HCT116 (cell line): ENCODE results near the gene KRT83. TPM values are rescaled to one million over a fixed set of nuclear protein-coding genes. Genes with fewer than 3 reads are reported as not detected.

ENCODE experiments used
- ATAC-seq: fragments of 200-7000 bp; cut with Tn5 transposase; 2 replicates; pipeline ENCODE4 v1.9.1; 2020; ENCODE audit warnings: mild to moderate bottlenecking, moderate library complexity
- BruUV-seq: library from RNA; stranded (reverse); fragments of 400-500 nt; replicated peaks from 2 replicates; lab custom pipeline; 2021; lab: Mats Ljungman, UMichigan
- CTCF ChIA-PET: fragments of 300-600 bp; sonication (Branson Sonifier 250); formaldehyde crosslinking; loops from one replicate; lab custom pipeline; 2021; ENCODE audit warnings: antibody characterized with exemption; lab: Charles Lee
- POLR2A ChIA-PET: fragments of 300-600, 350-600 bp; sonication (Branson Sonifier 250); formaldehyde crosslinking; loops from one replicate; lab custom pipeline; 2021; ENCODE audit warnings: antibody characterized with exemption; lab: Charles Lee
- RAD21 ChIA-PET, 2 experiments: fragments of 300-600 bp; sonication (Branson Sonifier 250); formaldehyde crosslinking; loops; one replicate each; lab custom pipeline; 2023; ENCODE audit warnings: low total read pairs in 2 of 2; ENCODE audit not compliant: uncharacterized antibody in 2 of 2, unreplicated experiment in 2 of 2, low non-redundant PET in 1 of 2; lab: Charles Lee
- DNase-seq: peaks from one replicate; pipeline ENCODE4 v3.0.0-alpha.2; 2010; ENCODE audit warnings: low read depth, low spot score
- H2AFZ ChIP-seq: fragments of 200-600 bp; shearing (Covaris generic), sonication (generic); 2 replicates; pipeline ENCODE4 v1.6.1; 2017; ENCODE audit warnings: low read depth, mixed run types, mixed read lengths, antibody characterized with exemption, low read length; ENCODE audit not compliant: poor library complexity, severe bottlenecking
- H3K27ac ChIP-seq: 2 replicates; pipeline ENCODE4 v1.5.1; 2012; ENCODE audit warnings: low read depth, low read length
- H3K27me3 ChIP-seq: fragments of 200-600 bp; sonication (generic); 2 replicates; pipeline ENCODE4 v1.6.1; 2016; ENCODE audit warnings: mixed run types, low read length, mixed read lengths; ENCODE audit not compliant: insufficient read depth
- H3K36me3 ChIP-seq, 2 experiments: fragments of 200-500 bp in 1 of 2; fragments of 200-600 bp in 1 of 2; sonication (Bioruptor generic) in 1 of 2; sonication (generic) in 1 of 2; 2 replicates each; pipeline versions ENCODE4 v1.5.1 to v1.6.1; 2014 to 2016; ENCODE audit warnings: low read length in 2 of 2, inconsistent platforms in 1 of 2, mixed read lengths in 1 of 2, mixed run types in 1 of 2; ENCODE audit not compliant: insufficient read depth in 2 of 2, control insufficient read depth in 1 of 2
- H3K4me1 ChIP-seq, 2 experiments: fragments of 200-600 bp in 1 of 2; sonication (generic) in 1 of 2; 2 replicates each; pipeline versions ENCODE4 v1.5.1 to v1.6.1; 2012 to 2017; ENCODE audit warnings: low read length in 2 of 2, inconsistent platforms in 1 of 2, mild to moderate bottlenecking in 1 of 2, mixed read lengths in 1 of 2, mixed run types in 1 of 2, moderate library complexity in 1 of 2; ENCODE audit not compliant: insufficient read depth in 2 of 2, control insufficient read depth in 1 of 2
- H3K4me2 ChIP-seq: fragments of 200-600 bp; sonication (generic); 2 replicates; pipeline ENCODE4 v1.6.1; 2017; ENCODE audit warnings: mixed run types, low read length, mixed read lengths
- H3K4me3 ChIP-seq, 2 experiments: fragments of 200-600 bp in 1 of 2; sonication (generic) in 1 of 2; replicated peaks in 1 of 2; 2 replicates each; pipeline ENCODE4 v1.5.1; 2011 to 2016; ENCODE audit warnings: low read length in 2 of 2, control low read depth in 1 of 2, low read depth in 1 of 2, mild to moderate bottlenecking in 1 of 2, mixed read lengths in 1 of 2, mixed run types in 1 of 2
- H3K79me2 ChIP-seq: fragments of 200-600 bp; sonication (generic); 2 replicates; pipeline ENCODE4 v1.6.1; 2017; ENCODE audit warnings: mild to moderate bottlenecking, mixed run types, low read length, moderate library complexity, mixed read lengths; ENCODE audit not compliant: insufficient read depth
- H3K9ac ChIP-seq: fragments of 200-600 bp; sonication (generic); 2 replicates; pipeline ENCODE4 v1.6.1; 2016; ENCODE audit warnings: low read length, mixed read lengths
- H3K9me2 ChIP-seq: fragments of 200-600 bp; sonication (generic), shearing (Covaris generic); 2 replicates; pipeline ENCODE4 v1.6.1; 2017; ENCODE audit warnings: mixed run types, mild to moderate bottlenecking, moderate library complexity; ENCODE audit not compliant: insufficient read depth
- H3K9me3 ChIP-seq, 2 experiments: fragments of 200-500 bp in 1 of 2; fragments of 200-600 bp in 1 of 2; sonication (Bioruptor generic) in 1 of 2; sonication (generic) in 1 of 2; 2 replicates each; pipeline ENCODE4 v1.6.1; 2014 to 2017; ENCODE audit warnings: low read length in 2 of 2, mixed read lengths in 2 of 2, inconsistent platforms in 1 of 2, low read depth in 1 of 2, mild to moderate bottlenecking in 1 of 2, mixed run types in 1 of 2, moderate library complexity in 1 of 2; ENCODE audit not compliant: control insufficient read depth in 1 of 2, insufficient read depth in 1 of 2
- H4K20me1 ChIP-seq: fragments of 200-600 bp; sonication (generic), shearing (Covaris generic); 2 replicates; pipeline ENCODE4 v1.6.1; 2017; ENCODE audit warnings: mixed run types, mild to moderate bottlenecking, moderate library complexity; ENCODE audit not compliant: insufficient read depth
- CBX3 ChIP-seq: IDR thresholded peaks from 2 replicates; pipeline ENCODE4 v1.6.1; 2012; ENCODE audit warnings: low read depth
- CEBPB ChIP-seq: IDR thresholded peaks from 2 replicates; pipeline ENCODE4 v1.6.1; 2012; ENCODE audit warnings: low read depth
- ELF1 ChIP-seq: IDR thresholded peaks from 2 replicates; pipeline ENCODE4 v1.6.1; 2012; ENCODE audit warnings: low read depth, borderline replicate concordance
- EZH2phosphoT487 ChIP-seq: fragments of 200-600 bp; IDR thresholded peaks from 2 replicates; pipeline ENCODE4 v1.6.1; 2018; ENCODE audit warnings: antibody characterized with exemption, borderline replicate concordance
- FOSL1 ChIP-seq: IDR thresholded peaks from 2 replicates; pipeline ENCODE4 v1.6.1; 2012; ENCODE audit warnings: low read depth
- JUND ChIP-seq: IDR thresholded peaks from 2 replicates; pipeline ENCODE4 v1.6.1; 2012
- POLR2A ChIP-seq: IDR thresholded peaks from 2 replicates; pipeline ENCODE4 v1.7.0; 2011; ENCODE audit warnings: borderline replicate concordance; ENCODE audit not compliant: insufficient read depth, insufficient read length; ENCODE audit errors: extremely low read depth
- POLR2AphosphoS5 ChIP-seq: IDR thresholded peaks from 2 replicates; pipeline ENCODE4 v1.6.1; 2011; ENCODE audit warnings: mild to moderate bottlenecking, low read depth, low read length, moderate library complexity
- RAD21 ChIP-seq: IDR thresholded peaks from 2 replicates; pipeline ENCODE4 v1.6.1; 2012; ENCODE audit warnings: low read depth, mild to moderate bottlenecking
- SIN3A ChIP-seq: IDR thresholded peaks from 2 replicates; pipeline ENCODE4 v1.6.1; 2012; ENCODE audit warnings: low read depth
- SP1 ChIP-seq: IDR thresholded peaks from 2 replicates; pipeline ENCODE4 v1.6.1; 2012; ENCODE audit warnings: low read depth
- SRF ChIP-seq: IDR thresholded peaks from 2 replicates; pipeline ENCODE4 v1.6.1; 2012; ENCODE audit warnings: low read depth
- TCF7L2 ChIP-seq: IDR thresholded peaks from 2 replicates; pipeline ENCODE4 v1.7.0; 2011; ENCODE audit warnings: borderline replicate concordance, inconsistent platforms; ENCODE audit not compliant: insufficient read depth, insufficient read length; ENCODE audit errors: extremely low read depth
- ZNF274 ChIP-seq: fragments of 200-500 bp; sonication (Bioruptor generic); IDR thresholded peaks from 2 replicates; pipeline ENCODE4 v1.6.1; 2014; ENCODE audit warnings: mild to moderate bottlenecking, low read depth, low read length, inconsistent platforms
- intact Hi-C: fragments of 100-400 bp; cut with micrococcal nuclease; formaldehyde crosslinking; loops from 2 replicates; pipeline ENCODE4 v1.10.0; 2022
- total RNA-seq: library from RNA; stranded (reverse); gene quantifications from one replicate; pipeline ENCODE4 v1.2.1, GENCODE V29; 2021; ENCODE audit not compliant: unreplicated experiment
- TF ChIP-seq, protein P1 (sequence below): IDR thresholded peaks from 2 replicates; pipeline ENCODE4 v1.6.1; 2012
- TF ChIP-seq, protein P2 (sequence below): IDR thresholded peaks from 2 replicates; pipeline ENCODE4 v1.6.1; 2012; ENCODE audit warnings: low read depth
- TF ChIP-seq, protein P3 (sequence below), 3 experiments: fragments of 200-600 bp in 1 of 3; sonication (generic) in 1 of 3; IDR thresholded peaks in 2 of 3; conservative IDR thresholded peaks in 1 of 3; 2 replicates each; pipeline ENCODE4 v1.5.1; 2012 to 2017; ENCODE audit warnings: low read depth in 2 of 3, low read length in 2 of 3, antibody characterized with exemption in 1 of 3, borderline replicate concordance in 1 of 3, control low read depth in 1 of 3, mild to moderate bottlenecking in 1 of 3, mixed read lengths in 1 of 3, mixed run types in 1 of 3, moderate library complexity in 1 of 3; ENCODE audit not compliant: insufficient read depth in 1 of 3

The KRT83 gene
- total RNA-seq, 1 experiment from 2014 or later = not detected

DNA sequence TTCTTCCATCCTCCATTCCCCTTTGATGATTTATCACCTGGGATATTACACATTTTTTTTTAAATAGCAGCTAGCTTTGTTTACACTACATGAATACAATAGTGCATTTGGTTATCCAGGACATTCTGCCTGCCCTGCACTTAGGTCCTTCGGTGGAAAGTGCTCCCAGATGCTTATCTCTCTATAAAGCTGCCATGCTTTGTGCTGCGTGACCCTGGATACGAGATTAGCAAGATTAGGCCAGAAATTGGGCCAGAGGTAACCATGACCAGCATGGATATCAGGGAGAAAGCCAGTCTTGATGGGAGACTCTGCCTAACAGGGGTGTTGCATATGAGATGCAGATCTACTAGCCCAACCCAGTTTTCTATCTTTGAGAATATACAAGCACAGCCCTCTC lies 12.1 kb upstream of the KRT83 start:
- BruUV-seq = no TSS peak
- no peak overlapping the region for H2AFZ ChIP-seq
- H3K9ac ChIP-seq = no peak overlapping the region
- ChIA-PET CTCF (no interaction called here), RAD21 (no interaction called here)
- ATAC-seq (no peak), DNase-seq (no peak)
- H3K27ac ChIP-seq = no peak overlapping the region
- H3K27me3 ChIP-seq = no peaks in the 10 kb centered on the region
- H3K4me1 ChIP-seq = peaks cover 0 to 13% of the 10 kb centered on the region in 2 experiments; a peak in 2 of 4 replicates
- no peaks in the 10 kb centered on the region for H3K9me3 ChIP-seq
- no peak for TF ChIP-seq TCF7L2
- TF ChIP-seq, protein P1, sequence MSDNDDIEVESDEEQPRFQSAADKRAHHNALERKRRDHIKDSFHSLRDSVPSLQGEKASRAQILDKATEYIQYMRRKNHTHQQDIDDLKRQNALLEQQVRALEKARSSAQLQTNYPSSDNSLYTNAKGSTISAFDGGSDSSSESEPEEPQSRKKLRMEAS = no peak
- TF ChIP-seq, protein P2, sequence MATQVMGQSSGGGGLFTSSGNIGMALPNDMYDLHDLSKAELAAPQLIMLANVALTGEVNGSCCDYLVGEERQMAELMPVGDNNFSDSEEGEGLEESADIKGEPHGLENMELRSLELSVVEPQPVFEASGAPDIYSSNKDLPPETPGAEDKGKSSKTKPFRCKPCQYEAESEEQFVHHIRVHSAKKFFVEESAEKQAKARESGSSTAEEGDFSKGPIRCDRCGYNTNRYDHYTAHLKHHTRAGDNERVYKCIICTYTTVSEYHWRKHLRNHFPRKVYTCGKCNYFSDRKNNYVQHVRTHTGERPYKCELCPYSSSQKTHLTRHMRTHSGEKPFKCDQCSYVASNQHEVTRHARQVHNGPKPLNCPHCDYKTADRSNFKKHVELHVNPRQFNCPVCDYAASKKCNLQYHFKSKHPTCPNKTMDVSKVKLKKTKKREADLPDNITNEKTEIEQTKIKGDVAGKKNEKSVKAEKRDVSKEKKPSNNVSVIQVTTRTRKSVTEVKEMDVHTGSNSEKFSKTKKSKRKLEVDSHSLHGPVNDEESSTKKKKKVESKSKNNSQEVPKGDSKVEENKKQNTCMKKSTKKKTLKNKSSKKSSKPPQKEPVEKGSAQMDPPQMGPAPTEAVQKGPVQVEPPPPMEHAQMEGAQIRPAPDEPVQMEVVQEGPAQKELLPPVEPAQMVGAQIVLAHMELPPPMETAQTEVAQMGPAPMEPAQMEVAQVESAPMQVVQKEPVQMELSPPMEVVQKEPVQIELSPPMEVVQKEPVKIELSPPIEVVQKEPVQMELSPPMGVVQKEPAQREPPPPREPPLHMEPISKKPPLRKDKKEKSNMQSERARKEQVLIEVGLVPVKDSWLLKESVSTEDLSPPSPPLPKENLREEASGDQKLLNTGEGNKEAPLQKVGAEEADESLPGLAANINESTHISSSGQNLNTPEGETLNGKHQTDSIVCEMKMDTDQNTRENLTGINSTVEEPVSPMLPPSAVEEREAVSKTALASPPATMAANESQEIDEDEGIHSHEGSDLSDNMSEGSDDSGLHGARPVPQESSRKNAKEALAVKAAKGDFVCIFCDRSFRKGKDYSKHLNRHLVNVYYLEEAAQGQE = no peak
- TF ChIP-seq, all 23 proteins: peak for 0
- H3K9me2 ChIP-seq = no peaks in the 10 kb centered on the region
- POLR2A ChIA-PET = interaction anchor here (0.5 to 0.9 kb wide), 2 partner anchors 25 to 674 kb away, joined by 4 read pairs; no protein-coding TSS in a partner anchor
- no peaks in the 10 kb centered on the region for H3K36me3 ChIP-seq
- intact Hi-C loops = no loop called here
- H3K79me2 ChIP-seq = no peaks in the 10 kb centered on the region
- H4K20me1 ChIP-seq = no peaks in the 10 kb centered on the region
- H3K4me3 ChIP-seq = no peak overlapping the region
- H3K4me2 ChIP-seq = no peak overlapping the region

DNA sequence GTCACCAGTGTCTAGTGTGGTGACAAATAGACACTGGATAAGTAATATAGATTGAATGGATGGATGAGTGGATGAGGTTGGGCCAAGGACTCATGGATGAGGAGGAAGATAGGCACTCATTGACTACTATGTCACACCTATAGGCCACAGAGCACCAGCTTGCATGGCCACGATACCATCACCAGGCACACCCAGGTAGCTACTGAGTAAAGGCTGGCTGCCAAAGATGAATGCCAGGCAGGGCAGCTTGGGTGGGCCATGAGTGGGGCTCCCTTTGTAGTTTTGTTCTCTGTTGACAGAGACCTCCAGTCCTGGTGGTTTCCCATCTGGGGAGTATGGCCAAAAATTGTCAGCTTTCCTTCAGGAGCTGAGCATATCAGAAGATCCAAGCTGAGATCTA lies 11.2 kb upstream of the KRT83 start:
- H3K36me3 ChIP-seq = no peaks in the 10 kb centered on the region
- DNase-seq (no peak), ATAC-seq (no peak)
- no TSS peak for BruUV-seq
- no peaks in the 10 kb centered on the region for H4K20me1 ChIP-seq
- H3K9ac ChIP-seq = no peak overlapping the region
- H3K4me2 ChIP-seq = no peak overlapping the region
- intact Hi-C loops = no loop called here
- H3K27ac ChIP-seq = no peak overlapping the region
- CTCF ChIA-PET = no interaction called here
- POLR2A ChIA-PET = interaction anchor here (0.9 kb wide), 1 partner anchor 24 kb away, joined by 4 read pairs; no protein-coding TSS in a partner anchor
- H3K27me3 ChIP-seq = no peaks in the 10 kb centered on the region
- no peaks in the 10 kb centered on the region for H3K9me2 ChIP-seq
- no peak overlapping the region for H3K4me3 ChIP-seq
- H3K4me1 ChIP-seq = peaks cover 0 to 17% of the 10 kb centered on the region in 2 experiments; a peak in 2 of 4 replicates
- H3K79me2 ChIP-seq = no peaks in the 10 kb centered on the region
- no peak overlapping the region for H2AFZ ChIP-seq
- RAD21 ChIA-PET = no interaction called here
- H3K9me3 ChIP-seq = no peaks in the 10 kb centered on the region
- TF ChIP-seq CEBPB (no peak), CBX3 (no peak), RAD21 (no peak), SP1 (no peak), FOSL1 (no peak), ZNF274 (no peak), SRF (no peak), EZH2phosphoT487 (no peak), POLR2AphosphoS5 (no peak), TCF7L2 (no peak), SIN3A (no peak), POLR2A (no peak), JUND (no peak), ELF1 (no peak)
- TF ChIP-seq, protein P3, sequence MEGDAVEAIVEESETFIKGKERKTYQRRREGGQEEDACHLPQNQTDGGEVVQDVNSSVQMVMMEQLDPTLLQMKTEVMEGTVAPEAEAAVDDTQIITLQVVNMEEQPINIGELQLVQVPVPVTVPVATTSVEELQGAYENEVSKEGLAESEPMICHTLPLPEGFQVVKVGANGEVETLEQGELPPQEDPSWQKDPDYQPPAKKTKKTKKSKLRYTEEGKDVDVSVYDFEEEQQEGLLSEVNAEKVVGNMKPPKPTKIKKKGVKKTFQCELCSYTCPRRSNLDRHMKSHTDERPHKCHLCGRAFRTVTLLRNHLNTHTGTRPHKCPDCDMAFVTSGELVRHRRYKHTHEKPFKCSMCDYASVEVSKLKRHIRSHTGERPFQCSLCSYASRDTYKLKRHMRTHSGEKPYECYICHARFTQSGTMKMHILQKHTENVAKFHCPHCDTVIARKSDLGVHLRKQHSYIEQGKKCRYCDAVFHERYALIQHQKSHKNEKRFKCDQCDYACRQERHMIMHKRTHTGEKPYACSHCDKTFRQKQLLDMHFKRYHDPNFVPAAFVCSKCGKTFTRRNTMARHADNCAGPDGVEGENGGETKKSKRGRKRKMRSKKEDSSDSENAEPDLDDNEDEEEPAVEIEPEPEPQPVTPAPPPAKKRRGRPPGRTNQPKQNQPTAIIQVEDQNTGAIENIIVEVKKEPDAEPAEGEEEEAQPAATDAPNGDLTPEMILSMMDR (IDR thresholded peaks at IDR 0.05 in 2 of 3, conservative IDR thresholded peaks at IDR 0.05 in 1 of 3; ENCODE audit: borderline replicate concordance in 1 of 3, insufficient read depth in 1 of 3, low read depth in 2 of 3, low read length in 2 of 3) = no peak
